HG02759 (cell line): ENCODE data around the gene TM9SF2.

Experiments
- ATAC-seq: cut with Tn5 transposase; IDR thresholded peaks from one replicate; pipeline ENCODE4 v1.9.1; 2021; ENCODE audit warnings: mild to moderate bottlenecking, moderate library complexity; ENCODE audit not compliant: unreplicated experiment

The TM9SF2 gene

DNA sequence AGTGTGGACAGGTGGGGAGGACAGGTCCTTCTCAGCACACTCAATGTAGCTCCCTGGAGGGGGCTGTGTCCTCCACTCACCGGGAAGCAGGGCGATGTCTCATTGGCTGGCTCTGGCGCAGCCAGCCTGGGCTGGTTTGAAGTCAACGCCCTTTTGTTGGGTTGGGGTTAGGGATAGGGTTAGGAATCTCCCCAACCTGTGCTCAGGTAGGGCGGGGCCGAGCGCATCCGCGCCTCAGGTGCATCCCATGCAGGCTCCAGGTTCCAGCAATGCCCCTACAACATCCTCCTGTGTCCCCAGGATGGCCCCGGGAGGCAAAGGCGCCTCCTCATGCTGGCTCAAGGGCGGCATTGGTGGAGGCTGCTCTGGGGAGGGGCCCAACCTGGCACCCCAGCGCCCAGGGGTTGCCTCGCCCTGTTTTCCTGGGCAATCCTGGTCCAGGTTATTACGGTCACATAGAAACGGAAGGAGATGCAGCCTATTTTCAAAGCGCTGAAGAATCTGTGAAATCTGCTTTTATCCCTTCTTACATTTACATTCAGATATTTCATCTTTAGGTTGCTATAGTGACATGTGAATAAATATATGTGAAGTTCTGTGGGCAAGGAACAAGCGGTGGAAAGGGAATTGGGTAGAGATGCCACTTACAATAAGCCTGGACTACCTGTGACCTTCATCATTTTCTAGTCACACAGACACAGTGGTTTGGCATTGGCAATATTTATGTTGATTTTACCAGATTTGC lies 74.3 kb downstream of the TM9SF2 start:
- ATAC-seq = no peak

DNA sequence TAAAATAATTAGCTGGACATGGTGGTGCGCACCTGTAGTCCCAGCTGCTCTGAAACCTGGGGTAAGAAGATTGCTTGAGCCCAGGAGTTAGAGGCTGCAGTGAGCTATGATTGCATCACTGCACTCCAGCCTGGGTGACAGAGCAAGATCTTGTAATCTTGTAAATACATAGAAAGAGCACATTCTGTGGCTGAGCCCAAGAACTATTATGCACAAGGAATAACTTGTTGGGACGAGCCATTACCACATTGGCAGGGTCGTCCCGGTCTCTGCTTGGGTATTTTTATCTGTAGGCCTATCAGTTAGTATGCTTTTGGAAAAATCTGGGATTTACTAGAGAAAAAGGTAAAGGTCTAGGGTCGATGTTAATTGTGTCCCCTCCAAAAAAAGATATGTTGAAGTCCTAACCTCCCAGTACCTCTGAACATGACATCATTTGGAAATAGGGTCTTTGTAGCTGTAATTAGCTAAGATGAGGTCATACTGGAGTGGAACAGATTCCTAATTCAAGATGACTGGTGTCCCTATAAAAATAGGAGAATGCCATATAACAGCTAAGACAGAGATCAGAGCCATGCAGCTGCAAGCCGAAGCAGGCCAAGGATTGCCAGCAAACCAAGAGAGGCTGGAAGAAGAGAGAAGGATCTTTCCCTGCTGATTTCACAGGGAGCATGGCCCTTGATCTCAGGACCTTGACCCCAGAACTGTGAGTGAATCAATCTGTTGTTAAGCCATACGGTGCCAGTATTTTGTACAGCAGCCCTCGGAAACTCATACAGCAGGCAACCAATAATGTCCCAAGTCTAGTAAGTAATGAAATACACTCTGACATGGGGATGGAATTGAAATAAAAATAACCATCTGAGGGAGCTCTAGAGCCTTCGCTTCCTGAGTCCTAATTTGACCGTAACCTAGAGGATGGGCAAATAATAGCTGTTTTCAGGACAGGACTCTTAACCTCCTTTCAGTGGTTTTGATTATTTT lies 77.0 kb downstream of the TM9SF2 start:
- ATAC-seq = no peak

DNA sequence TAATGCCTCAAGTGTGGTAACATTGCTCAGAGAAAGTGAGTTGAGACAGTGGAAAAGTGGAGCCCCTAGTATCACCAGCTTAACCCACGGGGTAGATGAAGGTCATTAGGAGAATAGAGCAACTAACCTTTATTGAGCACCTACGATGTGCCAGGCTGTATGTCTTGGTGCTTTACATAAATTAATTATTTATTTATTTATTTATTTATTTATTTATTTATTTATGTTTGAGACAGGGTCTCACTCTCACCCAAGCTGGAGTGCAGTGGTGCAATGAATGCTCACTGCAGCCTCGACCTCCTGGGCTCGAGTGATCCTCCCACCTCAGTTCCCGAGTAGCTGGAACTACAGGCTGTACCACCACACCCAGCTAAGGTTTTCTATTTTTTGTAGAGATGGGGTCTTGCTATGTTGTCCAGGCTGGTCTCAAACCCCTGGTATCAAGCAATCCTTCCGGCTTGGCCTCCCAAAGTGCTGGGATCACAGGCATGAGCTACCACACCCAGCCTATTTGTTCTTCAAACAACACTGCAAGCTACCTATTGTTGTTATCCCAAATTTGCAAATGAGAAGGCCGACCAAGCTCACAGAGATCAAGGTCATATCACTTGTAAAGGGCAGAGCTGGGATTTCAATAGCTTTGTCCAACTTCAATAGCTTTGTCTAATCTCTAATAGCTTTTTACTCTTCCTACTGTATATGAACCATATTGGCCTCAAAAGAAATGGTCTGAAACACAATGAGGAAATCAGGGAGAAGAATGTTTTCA lies 79.4 kb downstream of the TM9SF2 start:
- no peak for ATAC-seq

GRCh38 chr13:99582511-99582910 lies 81.2 kb downstream of the TM9SF2 start:
- ATAC-seq = no peak

GRCh38 chr13:99585609-99586008 lies 84.3 kb downstream of the TM9SF2 start:
- ATAC-seq = no peak

GRCh38 chr13:99587021-99587420 lies 85.7 kb downstream of the TM9SF2 start:
- ATAC-seq = no peak

- ATAC-seq = no peak
Measured at GRCh38 chr13:99587893-99588606, 86.8 kb downstream of the TM9SF2 start.

- ATAC-seq = no peak
Measured at GRCh38 chr13:99589575-99589974, 88.3 kb downstream of the TM9SF2 start.

GRCh38 chr13:99590519-99591011 lies 89.3 kb downstream of the TM9SF2 start:
- ATAC-seq = no peak

- ATAC-seq = no peak
Measured at GRCh38 chr13:99596180-99596579, 94.9 kb downstream of the TM9SF2 start.

- ATAC-seq = no peak
Measured at GRCh38 chr13:99600318-99600717, 99.0 kb downstream of the TM9SF2 start.

GRCh38 chr13:99601535-99601934 lies 100.3 kb downstream of the TM9SF2 start:
- no peak for ATAC-seq

DNA sequence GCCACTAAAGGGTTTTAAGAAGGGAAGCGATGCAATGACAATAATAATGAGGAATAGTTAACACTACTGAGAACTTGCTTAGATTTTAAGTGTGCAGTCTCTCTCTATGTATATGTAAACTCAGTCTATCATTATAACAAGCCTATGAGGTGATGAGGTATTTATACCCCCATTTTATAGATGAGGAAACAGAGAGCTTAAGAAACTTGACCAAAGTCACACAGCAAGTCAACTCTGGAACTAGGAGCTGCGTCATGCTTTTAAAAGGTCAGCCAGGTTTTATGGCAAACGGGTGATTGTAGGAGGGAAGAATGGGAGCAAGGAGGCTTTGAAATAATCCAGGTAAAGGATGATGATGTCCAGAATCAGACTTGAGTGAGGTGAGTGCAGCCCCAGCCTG lies 103.4 kb downstream of the TM9SF2 start:
- ATAC-seq = no peak

GRCh38 chr13:99605420-99606323 lies 104.4 kb downstream of the TM9SF2 start:
- ATAC-seq = peak; percentile 62

- peak; percentile 86 for ATAC-seq
Measured at GRCh38 chr13:99606324-99607066, 105.2 kb downstream of the TM9SF2 start, which contains the start of gene CLYBL. TSS of gene CLYBL (plus strand) at chr13:99606690.

- no peak for ATAC-seq
Measured at GRCh38 chr13:99608345-99608744, 107.1 kb downstream of the TM9SF2 start.

DNA sequence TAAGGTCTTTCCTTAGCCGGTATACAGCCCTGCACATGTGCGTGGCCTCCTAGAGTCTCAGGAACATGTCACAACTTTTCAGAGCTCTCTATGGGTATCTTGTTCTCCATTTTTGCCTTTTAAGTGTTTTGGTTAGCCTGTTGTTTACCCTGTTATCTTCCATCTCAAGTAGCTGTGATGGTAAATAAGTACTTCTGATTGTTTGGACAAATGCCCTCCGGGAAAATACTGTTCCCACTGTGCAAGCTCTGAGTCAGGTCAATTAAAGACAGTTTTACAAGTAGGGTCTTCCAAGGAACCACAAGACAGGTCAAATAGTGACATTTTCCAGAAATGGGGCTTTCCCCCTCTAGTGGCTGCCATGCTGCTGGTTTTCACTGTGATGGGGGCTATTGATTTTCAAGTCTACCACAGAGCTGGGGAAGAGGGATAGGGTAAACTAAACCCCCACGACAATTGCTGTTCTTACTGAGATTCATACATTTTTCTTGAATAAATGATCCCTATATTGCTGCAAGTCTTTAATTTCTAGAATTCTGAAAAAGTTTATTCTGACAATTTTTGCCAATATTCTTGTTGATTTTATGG lies 109.5 kb downstream of the TM9SF2 start:
- no peak for ATAC-seq
